ENCODE measurements around the gene CCDC73. TPM values are rescaled to one million over a fixed set of nuclear protein-coding genes. Genes with fewer than 3 reads are reported as not detected.

CCDC73 gene
- total RNA-seq, 6 donors from 2014 or later, result 0.15 to 0.20 TPM; not detected in 4

- Histone ChIP-seq H3K27me3 (no peaks in the 10 kb centered on the region), H3K36me3 (no peaks in the 10 kb centered on the region), H3K4me1 (no peaks in the 10 kb centered on the region), H3K4me3 (no peak overlapping the region), H3K9me3 (no peaks in the 10 kb centered on the region), H3K27ac (no peak overlapping the region)
- DNase-seq, result peak in 1 of 2 donors; percentile 80
- 31 to 37% methylated on average over 3 of the region's 3 CpGs for WGBS, 2 donors
- ATAC-seq (ENCODE audit: low FRiP score in 2 of 2), result peak; percentile 82 to 90
- TF ChIP-seq EP300 (IDR thresholded peaks at IDR 0.05) (no peak), CTCF (IDR thresholded peaks at IDR 0.05) (peak; percentile 40 to 60 (median 51)), POLR2A (IDR thresholded peaks at IDR 0.05) (no peak), POLR2AphosphoS5 (IDR thresholded peaks at IDR 0.05) (no peak)
These were observed 14.9 kb upstream of the CCDC73 start for GRCh38 chr11:32809313-32809712.

- H3K27me3 ChIP-seq, result no peaks in the 10 kb centered on the region
- no peak overlapping the region for H3K27ac ChIP-seq
- DNase-seq (no peak), ATAC-seq (ENCODE audit: low FRiP score in 2 of 2) (no peak)
- TF ChIP-seq EP300 (IDR thresholded peaks at IDR 0.05), result no peak
- no peak for TF ChIP-seq CTCF (IDR thresholded peaks at IDR 0.05)
- no peak for TF ChIP-seq POLR2A (IDR thresholded peaks at IDR 0.05)
- no peak for TF ChIP-seq POLR2AphosphoS5 (IDR thresholded peaks at IDR 0.05)
- no peaks in the 10 kb centered on the region for H3K36me3 ChIP-seq
- peaks cover 0 to 8% (median 6%) of the 10 kb centered on the region in 4 donors for H3K4me1 ChIP-seq
- WGBS, 2 donors, result 84 to 86% methylated on average over 3 of the region's 3 CpGs
- no peaks in the 10 kb centered on the region for H3K9me3 ChIP-seq
- H3K4me3 ChIP-seq, result no peak overlapping the region
These were observed 2.0 kb upstream of the CCDC73 start for GRCh38 chr11:32796425-32796824.

GRCh38 chr11:32792948-32793475 lies 1.4 kb downstream of the CCDC73 start:
- Histone ChIP-seq H3K9me3 (no peaks in the 10 kb centered on the region), H3K27ac (no peak overlapping the region), H3K27me3 (no peaks in the 10 kb centered on the region), H3K4me1 (peaks cover 0 to 8% (median 6%) of the 10 kb centered on the region in 4 donors), H3K4me3 (peak overlapping the region in 2 of 4 donors; percentile 19 to 36), H3K36me3 (no peaks in the 10 kb centered on the region)
- peak; percentile 55 to 77 (median 60) for TF ChIP-seq CTCF (IDR thresholded peaks at IDR 0.05)
- no peak for TF ChIP-seq POLR2AphosphoS5 (IDR thresholded peaks at IDR 0.05)
- ATAC-seq (ENCODE audit: low FRiP score in 2 of 2) (peak in 1 of 2 donors; percentile 85), DNase-seq (peak in 1 of 2 donors; percentile 31)
- 18 to 20% methylated on average over 13 of the region's 13 CpGs for WGBS, 2 donors

GRCh38 chr11:32792111-32792947 lies 2.1 kb downstream of the CCDC73 start:
- no peak overlapping the region for H3K27ac ChIP-seq
- no peak for ATAC-seq (ENCODE audit: low FRiP score in 2 of 2)
- H3K36me3 ChIP-seq, result no peaks in the 10 kb centered on the region
- H3K4me3 ChIP-seq, result peak overlapping the region in 2 of 4 donors; percentile 19 to 36
- no peaks in the 10 kb centered on the region for H3K27me3 ChIP-seq
- H3K4me1 ChIP-seq, result peaks cover 0 to 8% (median 6%) of the 10 kb centered on the region in 4 donors
- H3K9me3 ChIP-seq, result no peaks in the 10 kb centered on the region
- no peak for TF ChIP-seq CTCF (IDR thresholded peaks at IDR 0.05)
- DNase-seq, result no peak
- WGBS, 2 donors, result 35 to 39% methylated on average over 6 of the region's 6 CpGs

Data from upper lobe of left lung (tissue), 6 donors.